GM21526 (cell line): ENCODE data around the gene ARPC4.
A peak's percentile ranks its signal among the peaks of the same experiment; 100 is the strongest.

Experiments
- ATAC-seq: cut with Tn5 transposase; IDR thresholded peaks from one replicate; pipeline ENCODE4 v1.9.1; 2021; ENCODE audit warnings: moderate library complexity; ENCODE audit not compliant: unreplicated experiment, low FRiP score

The ARPC4 gene

GRCh38 chr3:9792405-9793160, at the start of gene ARPC4, which contains the start of gene TADA3:
TSS of gene ARPC4 (plus strand) at chr3:9793082. CDS start at chr3:9793122, 40 bp downstream.
TSS of gene TADA3 (minus strand) at chr3:9792473. CDS start at chr3:9791466, 1,007 bp downstream.
- peak; percentile 79 for ATAC-seq

DNA sequence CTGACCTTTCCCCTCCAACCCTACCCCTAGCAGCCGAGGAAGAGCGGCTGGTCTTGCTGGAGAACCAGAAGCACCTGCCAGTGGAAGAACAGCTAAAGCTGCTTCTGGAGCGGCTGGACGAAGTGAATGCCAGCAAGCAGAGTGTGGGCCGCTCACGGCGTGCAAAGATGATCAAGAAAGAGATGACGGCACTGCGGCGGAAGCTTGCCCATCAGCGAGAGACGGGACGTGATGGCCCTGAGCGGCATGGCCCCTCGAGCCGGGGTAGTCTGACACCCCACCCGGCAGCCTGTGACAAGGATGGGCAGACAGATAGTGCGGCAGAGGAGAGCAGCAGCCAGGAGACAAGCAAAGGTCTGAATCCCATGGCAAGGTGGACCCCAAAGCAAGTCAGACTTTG, 49.3 kb upstream of the ARPC4 start:
- no peak for ATAC-seq

DNA sequence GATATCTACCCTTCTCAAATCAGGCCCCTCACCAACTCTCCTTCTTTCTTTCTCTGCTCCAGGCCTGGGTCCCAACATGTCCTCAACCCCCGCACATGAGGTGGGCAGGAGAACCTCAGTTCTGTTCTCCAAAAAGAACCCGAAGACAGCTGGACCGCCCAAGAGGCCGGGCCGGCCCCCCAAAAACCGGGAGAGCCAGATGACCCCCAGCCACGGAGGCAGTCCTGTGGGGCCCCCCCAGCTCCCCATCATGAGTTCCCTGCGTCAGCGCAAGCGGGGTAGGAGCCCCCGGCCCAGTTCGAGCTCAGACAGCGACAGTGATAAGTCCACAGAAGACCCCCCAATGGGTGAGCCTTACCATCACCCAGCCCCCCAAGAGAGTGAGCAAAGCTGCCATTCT, 48.7 kb upstream of the ARPC4 start:
- no peak for ATAC-seq

- no peak for ATAC-seq
These were observed 47.4 kb upstream of the ARPC4 start for GRCh38 chr3:9745521-9745920.

GRCh38 chr3:9746330-9746729, 46.6 kb upstream of the ARPC4 start:
- no peak for ATAC-seq

GRCh38 chr3:9747267-9747666, 45.6 kb upstream of the ARPC4 start:
- no peak for ATAC-seq

GRCh38 chr3:9748031-9748430, 44.9 kb upstream of the ARPC4 start:
- no peak for ATAC-seq

DNA sequence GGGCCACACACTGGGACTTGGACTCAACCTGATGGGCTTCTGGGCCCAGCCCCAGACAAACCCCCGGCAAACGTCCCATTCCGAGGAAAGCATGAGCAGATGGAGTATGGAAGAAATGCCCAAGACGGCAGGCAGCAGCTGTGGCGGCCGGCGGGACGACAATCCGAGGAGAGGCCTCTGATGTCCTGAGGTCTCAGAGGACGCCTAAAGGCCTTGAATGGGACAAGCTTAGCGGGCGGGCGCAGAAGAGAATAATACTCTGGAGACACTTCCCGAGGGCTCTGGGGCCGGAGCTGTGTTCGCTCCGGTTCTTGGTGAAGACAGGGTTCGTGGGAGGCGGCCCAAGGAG, 43.6 kb upstream of the ARPC4 start:
- ATAC-seq: no peak

DNA sequence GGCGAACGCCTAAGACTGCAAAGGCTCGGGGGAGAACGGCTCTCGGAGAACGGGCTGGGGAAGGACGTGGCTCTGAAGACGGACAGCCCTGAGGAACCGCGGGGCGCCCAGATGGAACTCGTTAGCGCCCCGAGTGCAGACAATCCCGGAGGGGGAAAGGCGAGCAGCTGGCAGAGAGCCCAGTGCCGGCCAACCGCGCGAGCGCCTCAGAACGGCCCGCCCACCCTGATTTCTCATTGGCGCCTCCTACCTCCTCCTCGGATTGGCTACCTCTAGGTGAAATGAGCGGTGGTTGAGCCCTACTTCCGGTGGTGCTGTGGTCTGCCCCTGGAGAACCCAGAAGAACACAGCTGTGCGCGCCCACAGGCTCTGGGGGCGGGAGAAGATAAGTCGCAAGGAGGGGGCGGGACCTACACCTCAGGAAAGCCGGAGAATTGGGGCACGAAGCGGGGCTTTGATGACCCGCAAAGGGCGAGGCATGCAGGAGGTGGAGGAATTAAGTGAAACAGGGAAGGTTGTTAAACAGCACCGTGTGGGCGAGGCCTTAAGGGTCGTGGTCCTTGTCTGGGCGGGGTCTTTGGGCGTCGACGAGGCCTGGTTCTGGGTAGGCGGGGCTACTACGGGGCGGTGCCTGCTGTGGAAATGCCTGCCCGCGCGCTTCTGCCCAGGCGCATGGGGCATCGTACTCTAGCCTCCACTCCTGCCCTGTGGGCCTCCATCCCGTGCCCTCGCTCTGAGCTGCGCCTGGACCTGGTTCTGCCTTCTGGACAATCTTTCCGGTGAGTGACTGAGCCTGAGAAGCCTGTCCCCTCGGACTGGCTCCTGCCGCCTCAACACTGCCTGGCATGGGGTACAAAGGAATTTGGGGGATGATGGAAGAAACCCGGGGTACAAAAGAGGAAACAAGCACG, 43.0 kb upstream of the ARPC4 start, which contains the start of gene OGG1:
OGG1 (plus strand) TSS at position 308 of the 911 bp plus-strand sequence; CDS start at position 643, 335 bp downstream.
- ATAC-seq: peak; percentile 86

GRCh38 chr3:9750556-9751411, 42.1 kb upstream of the ARPC4 start:
- no peak for ATAC-seq

- no peak for ATAC-seq
These were observed 38.2 kb upstream of the ARPC4 start for GRCh38 chr3:9754678-9755077.

DNA sequence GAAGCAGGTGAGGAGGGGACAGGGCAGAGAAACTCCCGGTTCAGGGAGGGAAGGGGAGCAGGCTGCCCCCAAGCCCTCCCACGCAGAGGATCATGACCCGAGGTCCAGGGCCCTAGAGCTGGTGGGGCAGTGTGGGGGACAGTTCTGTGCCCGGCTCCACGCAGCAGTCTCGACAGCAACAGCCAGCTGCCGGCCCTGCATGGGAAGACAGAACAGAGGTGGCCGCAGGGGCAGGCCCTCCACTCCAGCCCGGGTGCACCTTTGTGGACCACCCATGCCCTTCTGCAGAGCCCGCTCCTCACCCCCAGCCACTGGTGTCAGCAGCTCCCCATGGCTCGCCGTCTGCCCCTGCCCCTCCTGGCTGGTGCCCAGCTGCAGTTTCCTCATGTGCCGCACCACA, 35.5 kb upstream of the ARPC4 start:
- ATAC-seq: no peak

DNA sequence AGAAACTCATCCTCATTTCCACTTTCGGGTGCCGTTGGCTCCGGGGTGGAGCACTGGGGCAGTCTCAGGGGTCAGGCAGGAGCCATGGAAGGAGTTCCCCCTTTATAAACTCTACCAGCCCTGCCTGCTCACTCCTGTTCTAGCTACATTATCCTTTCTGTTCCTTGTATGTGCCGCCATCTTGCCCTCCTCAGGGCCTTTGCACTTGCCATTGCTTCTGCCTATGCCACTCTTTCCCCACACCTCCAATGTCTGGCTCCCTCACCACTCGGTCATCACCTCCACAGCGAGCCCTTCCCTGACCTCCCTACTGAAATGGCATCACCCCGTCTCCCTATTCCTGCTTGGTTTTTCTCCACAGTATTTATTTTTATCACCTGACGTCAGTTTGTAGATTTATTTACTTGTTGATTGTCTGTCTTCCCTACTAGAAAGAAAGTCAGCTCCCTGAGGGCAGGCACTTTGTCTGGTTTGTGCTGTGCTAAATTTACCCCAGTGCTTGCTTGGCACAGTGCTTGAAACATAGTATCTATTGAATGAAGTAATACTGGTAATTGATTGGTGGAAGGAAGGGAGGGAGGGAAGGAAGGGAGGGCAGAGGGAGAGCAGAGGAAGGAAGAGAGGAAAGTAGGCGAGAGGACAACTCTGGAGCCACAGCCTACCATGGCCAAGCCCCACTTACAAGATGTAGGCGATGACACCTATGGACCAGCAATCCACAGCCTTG, 31.9 kb upstream of the ARPC4 start:
- ATAC-seq: no peak

DNA sequence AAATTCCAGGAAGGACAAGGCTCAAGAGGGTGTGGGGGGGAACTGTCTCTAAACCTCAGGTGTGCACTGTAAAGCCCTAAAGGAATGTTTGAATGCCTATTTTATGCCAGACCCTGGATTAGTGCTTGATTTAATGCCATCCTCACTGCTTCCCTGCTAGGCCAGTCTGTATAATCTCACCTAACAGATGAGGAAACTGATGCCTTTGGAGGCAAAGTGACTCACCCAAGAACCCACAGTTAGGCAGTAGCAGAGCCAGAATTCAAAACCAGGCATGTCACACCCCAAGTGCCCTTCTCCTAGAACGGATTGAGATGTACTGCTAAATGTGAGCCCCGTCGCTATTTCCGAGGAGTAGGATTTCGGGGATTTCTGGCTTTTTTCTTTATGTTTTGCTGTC, 31.0 kb upstream of the ARPC4 start:
- ATAC-seq: no peak

DNA sequence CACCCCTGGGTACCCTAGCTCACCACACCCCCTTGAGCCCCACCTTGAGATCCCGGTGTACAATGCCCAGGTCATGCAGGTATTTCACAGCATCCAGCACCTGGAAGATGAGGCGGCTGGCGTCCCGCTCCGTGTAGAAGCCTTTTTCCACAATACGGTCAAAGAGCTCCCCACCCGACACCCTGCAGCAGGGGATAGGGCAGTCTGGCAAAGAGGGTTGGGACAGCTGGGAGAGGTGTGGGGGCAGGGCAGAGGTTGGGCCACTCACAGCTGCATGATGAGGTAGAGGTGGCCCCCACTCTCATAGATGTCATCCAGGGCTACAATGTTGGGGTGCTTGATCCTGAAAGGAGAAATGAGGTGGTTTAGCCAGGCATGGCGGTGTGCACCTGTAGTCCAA, 30.0 kb upstream of the ARPC4 start:
- ATAC-seq: no peak

- ATAC-seq: no peak
These were observed 27.0 kb upstream of the ARPC4 start for GRCh38 chr3:9765865-9766264.

- no peak for ATAC-seq
These were observed 25.5 kb upstream of the ARPC4 start for GRCh38 chr3:9767418-9767817.

GRCh38 chr3:9768141-9768775, 24.6 kb upstream of the ARPC4 start:
- no peak for ATAC-seq

DNA sequence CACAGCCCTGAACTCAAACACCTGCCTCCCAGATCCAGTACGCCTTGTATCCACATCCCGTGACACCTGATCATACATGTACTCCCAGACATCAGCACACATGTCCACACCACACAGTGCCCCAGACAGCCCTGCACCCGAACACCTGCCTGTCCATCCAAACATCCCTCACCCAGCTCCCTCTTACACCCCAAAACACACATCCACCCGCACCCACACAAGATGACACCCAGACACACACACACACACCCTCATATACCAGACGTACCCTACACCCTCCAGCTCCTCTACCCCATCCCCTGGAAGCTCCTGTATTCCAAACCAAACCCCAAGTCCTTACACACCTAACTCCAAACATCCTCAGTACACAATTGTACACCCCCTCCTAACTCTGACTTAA, 23.9 kb upstream of the ARPC4 start:
- ATAC-seq: no peak
